Lower lobe of right lung (tissue), 2 donors: ENCODE measurements around the gene ZNF236. TPM values are rescaled to one million over a fixed set of nuclear protein-coding genes. Genes with fewer than 3 reads are reported as not detected.

ENCODE experiments used
- ATAC-seq, 2 donors: fragments of 200-7000 bp; cut with Tn5 transposase; one replicate each; pipeline ENCODE4 v1.9.1; 2020 to 2022; ENCODE audit warnings: mild to moderate bottlenecking in 2 of 2, moderate library complexity in 2 of 2
- DNase-seq: peaks from one replicate; pipeline ENCODE4 v3.0.0-alpha.2; 2020
- H3K27ac ChIP-seq: fragments of 200-600 bp; one replicate; pipeline ENCODE4 v1.8.0; 2022
- H3K27me3 ChIP-seq: fragments of 200-600 bp; one replicate; pipeline ENCODE4 v1.8.0; 2022; ENCODE audit warnings: low read depth
- H3K36me3 ChIP-seq: fragments of 200-600 bp; one replicate; pipeline ENCODE4 v1.8.0; 2022; ENCODE audit warnings: mild to moderate bottlenecking
- H3K4me1 ChIP-seq: fragments of 200-600 bp; one replicate; pipeline ENCODE4 v1.8.0; 2022
- H3K4me3 ChIP-seq: fragments of 200-600 bp; one replicate; pipeline ENCODE4 v1.8.0; 2022; ENCODE audit warnings: mild to moderate bottlenecking
- H3K9me3 ChIP-seq: fragments of 200-600 bp; one replicate; pipeline ENCODE4 v1.8.0; 2022
- intact Hi-C: fragments of 100-400 bp; cut with DNase I; formaldehyde crosslinking; loops from one replicate; pipeline ENCODE4 v1.11.0; 2022
- total RNA-seq: library from RNA; stranded (reverse); fragmentation: NEBNext Ultra II Directional; extraction: Animal tissue kit (Norgen Biotek cat#: 25700); gene quantifications from one replicate; pipeline ENCODE4 v1.2.1, GENCODE V29; 2021
- TF ChIP-seq, protein P1 (sequence below): fragments of 200-600 bp; IDR thresholded peaks from one replicate; pipeline ENCODE4 v1.8.0; 2022; ENCODE audit warnings: antibody characterized with exemption, mild to moderate bottlenecking
- donor health status: DM: no; HTN: yes; CAD: no; lungs with severe emphysema.

The ZNF236 gene
- total RNA-seq, 1 donor from 2014 or later = 18.0 TPM

DNA sequence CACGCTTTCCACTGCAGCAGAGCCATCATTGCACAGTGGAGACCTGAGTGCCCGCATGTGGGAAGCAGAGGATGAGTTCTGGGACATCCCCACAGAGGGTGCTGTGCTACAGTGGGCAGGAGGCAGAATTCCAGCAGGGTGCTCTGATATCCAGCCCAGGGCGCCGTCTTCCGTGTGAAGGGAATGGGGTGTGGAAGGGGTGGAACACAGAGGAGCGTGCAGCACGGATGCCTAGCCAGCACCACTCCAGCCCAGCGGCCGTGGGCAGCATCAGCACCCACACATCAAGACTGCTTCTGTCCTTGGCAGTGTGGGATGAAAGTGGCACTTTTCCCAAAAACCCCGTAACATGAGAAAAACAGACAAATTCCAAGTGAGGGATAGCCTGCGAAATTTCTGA is 134.3 kb downstream of the ZNF236 start:
- Histone ChIP-seq H3K36me3 (peaks cover 45% of the 10 kb centered on the region), H3K27me3 (no peaks in the 10 kb centered on the region), H3K4me3 (no peak overlapping the region), H3K27ac (no peak overlapping the region), H3K9me3 (no peaks in the 10 kb centered on the region), H3K4me1 (peaks cover 32% of the 10 kb centered on the region)
- peak in 1 of 2 donors; percentile 12 for ATAC-seq
- DNase-seq = no peak
- intact Hi-C loops = no loop called here
- TF ChIP-seq, protein P1, sequence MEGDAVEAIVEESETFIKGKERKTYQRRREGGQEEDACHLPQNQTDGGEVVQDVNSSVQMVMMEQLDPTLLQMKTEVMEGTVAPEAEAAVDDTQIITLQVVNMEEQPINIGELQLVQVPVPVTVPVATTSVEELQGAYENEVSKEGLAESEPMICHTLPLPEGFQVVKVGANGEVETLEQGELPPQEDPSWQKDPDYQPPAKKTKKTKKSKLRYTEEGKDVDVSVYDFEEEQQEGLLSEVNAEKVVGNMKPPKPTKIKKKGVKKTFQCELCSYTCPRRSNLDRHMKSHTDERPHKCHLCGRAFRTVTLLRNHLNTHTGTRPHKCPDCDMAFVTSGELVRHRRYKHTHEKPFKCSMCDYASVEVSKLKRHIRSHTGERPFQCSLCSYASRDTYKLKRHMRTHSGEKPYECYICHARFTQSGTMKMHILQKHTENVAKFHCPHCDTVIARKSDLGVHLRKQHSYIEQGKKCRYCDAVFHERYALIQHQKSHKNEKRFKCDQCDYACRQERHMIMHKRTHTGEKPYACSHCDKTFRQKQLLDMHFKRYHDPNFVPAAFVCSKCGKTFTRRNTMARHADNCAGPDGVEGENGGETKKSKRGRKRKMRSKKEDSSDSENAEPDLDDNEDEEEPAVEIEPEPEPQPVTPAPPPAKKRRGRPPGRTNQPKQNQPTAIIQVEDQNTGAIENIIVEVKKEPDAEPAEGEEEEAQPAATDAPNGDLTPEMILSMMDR = no peak

DNA sequence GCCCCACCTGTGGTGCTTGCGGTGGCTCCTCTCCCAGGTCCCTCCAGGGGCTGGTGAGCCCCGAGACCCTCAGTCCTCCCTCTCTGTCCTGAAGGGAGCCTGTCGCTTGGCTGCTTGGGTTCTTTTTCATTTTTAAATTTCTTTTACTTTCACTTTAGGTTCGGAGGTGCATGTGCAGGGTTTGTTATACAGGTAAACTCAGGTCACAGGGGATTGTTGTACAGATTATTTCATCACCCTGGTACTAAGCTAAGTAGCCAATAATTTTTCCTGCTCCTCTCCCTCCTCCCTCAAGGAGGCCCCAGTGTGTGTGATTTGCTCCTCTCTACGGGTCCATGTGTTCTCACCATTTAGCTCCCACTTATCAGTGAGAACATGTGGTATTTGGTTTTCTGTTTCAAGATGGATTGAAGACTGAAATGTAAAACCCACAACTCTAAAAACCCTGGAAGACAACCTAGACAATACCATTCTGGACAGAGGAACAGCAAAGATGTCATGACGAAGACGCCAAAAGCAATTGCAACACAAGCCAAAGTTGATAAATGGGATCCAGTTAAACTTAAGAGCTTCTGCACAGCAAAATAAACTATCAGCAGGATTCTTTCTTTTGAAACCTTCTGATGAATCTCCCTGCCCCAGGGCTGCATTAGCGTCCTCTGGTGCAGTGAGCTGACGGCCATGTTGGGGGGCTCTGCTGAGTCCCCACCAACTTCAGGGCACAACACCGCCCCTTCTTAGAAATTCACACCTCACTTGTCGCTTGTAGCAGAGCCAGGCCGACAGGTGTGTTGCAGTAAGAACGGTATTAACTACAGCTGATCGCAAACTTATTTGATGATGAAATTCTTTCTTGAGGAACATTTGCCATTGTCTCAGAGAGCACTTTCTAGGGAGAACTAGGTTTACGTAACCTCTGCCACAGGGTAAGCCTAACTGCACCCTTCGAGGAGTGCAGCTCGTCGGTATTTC is 135.3 kb downstream of the ZNF236 start:
- intact Hi-C loops = no loop called here
- H3K36me3 ChIP-seq = peaks cover 40% of the 10 kb centered on the region
- no peaks in the 10 kb centered on the region for H3K27me3 ChIP-seq
- DNase-seq (no peak), ATAC-seq (peak in 1 of 2 donors; percentile 23)
- H3K4me1 ChIP-seq = peaks cover 32% of the 10 kb centered on the region
- no peak overlapping the region for H3K4me3 ChIP-seq
- no peaks in the 10 kb centered on the region for H3K9me3 ChIP-seq
- no peak overlapping the region for H3K27ac ChIP-seq
- TF ChIP-seq, protein P1 = no peak

DNA sequence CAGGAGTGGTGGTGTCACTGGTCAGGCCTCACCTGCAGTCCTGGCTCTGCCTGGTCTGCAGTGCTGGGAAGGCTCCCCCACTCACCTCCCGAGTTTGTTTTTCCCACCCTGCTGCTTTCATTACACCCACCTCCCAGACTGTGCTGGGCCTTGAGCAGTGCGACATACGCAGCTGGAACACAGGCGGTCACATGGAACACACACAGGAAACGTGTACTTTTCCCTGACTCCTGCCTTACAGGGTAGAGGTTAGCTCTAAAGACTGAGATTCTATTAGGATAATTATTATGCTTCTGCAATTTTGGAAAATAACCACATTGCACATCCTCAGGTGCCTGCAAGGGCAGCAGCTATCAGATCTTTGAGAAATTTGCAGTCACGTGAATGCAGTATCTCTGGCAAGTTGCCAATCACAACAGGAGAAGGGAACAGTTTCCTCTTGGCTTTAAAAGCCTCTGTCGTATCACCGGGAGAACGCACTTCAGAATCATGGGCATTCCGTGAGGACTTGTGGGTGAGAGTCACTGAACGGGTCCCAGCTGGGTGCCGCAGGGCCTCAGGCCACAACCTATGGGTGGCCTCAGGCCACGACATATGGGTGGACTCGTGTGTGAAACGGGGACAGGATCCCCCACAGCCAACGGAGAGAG is 136.5 kb downstream of the ZNF236 start:
- Histone ChIP-seq H3K27ac (peak overlapping the region; percentile 27), H3K4me3 (no peak overlapping the region), H3K9me3 (no peaks in the 10 kb centered on the region), H3K27me3 (no peaks in the 10 kb centered on the region), H3K36me3 (peaks cover 39% of the 10 kb centered on the region), H3K4me1 (peaks cover 20% of the 10 kb centered on the region)
- DNase-seq (no peak), ATAC-seq (peak; percentile 60 to 68)
- intact Hi-C loops = no loop called here
- TF ChIP-seq, protein P1 = no peak

DNA sequence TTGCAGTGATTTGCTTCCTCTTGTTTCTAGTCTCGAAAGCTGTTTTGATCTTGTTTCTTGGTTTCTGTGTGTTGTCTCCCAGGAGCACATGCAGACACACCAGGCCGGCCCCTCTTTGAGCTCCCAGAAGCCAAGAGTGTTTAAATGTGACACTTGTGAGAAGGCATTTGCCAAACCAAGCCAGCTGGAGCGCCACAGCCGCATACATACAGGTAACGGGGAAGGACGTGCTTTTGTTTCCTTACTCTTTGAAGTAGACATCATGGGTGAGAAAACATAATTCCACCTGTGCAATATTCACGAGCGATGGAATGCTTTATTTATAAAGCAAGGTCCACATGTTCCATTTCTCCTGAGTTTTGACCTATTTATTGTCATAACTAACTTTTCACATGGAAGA is 137.2 kb downstream of the ZNF236 start:
- ATAC-seq = peak in 1 of 2 donors; percentile 12
- intact Hi-C loops = no loop called here
- Histone ChIP-seq H3K4me3 (no peak overlapping the region), H3K9me3 (no peaks in the 10 kb centered on the region), H3K4me1 (peaks cover 18% of the 10 kb centered on the region), H3K27me3 (no peaks in the 10 kb centered on the region), H3K36me3 (peaks cover 39% of the 10 kb centered on the region), H3K27ac (peak overlapping the region; percentile 27)
- DNase-seq = no peak
- TF ChIP-seq, protein P1 = no peak

DNA sequence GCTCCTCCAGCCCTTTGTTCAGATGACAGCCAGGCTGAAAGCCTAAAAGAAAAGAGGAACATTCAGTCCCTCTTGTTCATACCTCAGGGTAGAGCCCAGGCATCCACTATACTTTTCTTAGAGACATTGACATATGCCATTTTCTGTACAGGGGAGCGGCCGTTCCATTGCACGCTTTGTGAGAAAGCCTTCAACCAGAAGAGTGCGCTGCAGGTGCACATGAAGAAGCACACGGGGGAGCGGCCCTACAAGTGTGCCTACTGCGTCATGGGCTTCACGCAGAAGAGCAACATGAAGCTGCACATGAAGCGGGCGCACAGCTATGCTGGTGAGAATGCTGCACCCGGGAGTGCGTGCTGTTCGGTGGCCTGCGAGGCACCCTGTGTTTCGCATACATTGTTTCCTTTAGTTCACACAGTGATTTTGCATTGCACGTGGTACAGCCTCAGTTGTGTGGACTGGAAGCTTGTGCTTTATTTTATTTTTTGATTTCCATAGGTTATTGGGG is 138.2 kb downstream of the ZNF236 start:
- intact Hi-C loops = no loop called here
- no peak for DNase-seq
- Histone ChIP-seq H3K4me3 (no peak overlapping the region), H3K9me3 (no peaks in the 10 kb centered on the region), H3K27me3 (no peaks in the 10 kb centered on the region), H3K4me1 (peaks cover 18% of the 10 kb centered on the region), H3K27ac (no peak overlapping the region), H3K36me3 (peaks cover 36% of the 10 kb centered on the region)
- no peak for ATAC-seq
- TF ChIP-seq, protein P1 = no peak
